ENCODE results near the gene MET. TPM values are rescaled to one million over a fixed set of nuclear protein-coding genes. Genes with fewer than 3 reads are reported as not detected.
"Not testable (repeated sequence)": the region's sequence is repeated elsewhere in the genome, so short reads cannot be mapped to it uniquely, and the experiment has no call there.

MET gene
- total and polyA plus RNA-seq, 4 donors, result 10.2 to 41.9 (median 25.4) TPM

GRCh38 chr7:116717137-116717536, 45.1 kb downstream of the MET start:
- TF ChIP-seq HNF4G (IDR thresholded peaks at IDR 0.05), result no peak
- TF ChIP-seq SP1 (IDR thresholded peaks at IDR 0.05), result no peak
- TF ChIP-seq REST (IDR thresholded peaks at IDR 0.05), result no peak
- no peak for TF ChIP-seq RAD21 (IDR thresholded peaks at IDR 0.05)
- TF ChIP-seq NR2F2 (IDR thresholded peaks at IDR 0.05), result no peak
- no peak overlapping the region for H3K4me3 ChIP-seq (ENCODE audit: low read depth in 1 of 3, low read length in 3 of 3)
- H3K27ac ChIP-seq (ENCODE audit: low read depth in 1 of 2, low read length in 2 of 2), result peak overlapping the region in 1 of 2 donors; percentile 57
- WGBS, result 32% methylated on average over 3 of the region's 3 CpGs
- H3K9me3 ChIP-seq (ENCODE audit: control insufficient read depth in 4 of 4, low read length in 3 of 4), result no peaks in the 10 kb centered on the region
- no peaks in the 10 kb centered on the region for H3K27me3 ChIP-seq (ENCODE audit: control insufficient read depth in 4 of 4, insufficient read depth in 4 of 4, low read length in 3 of 4)
- DNase-seq (ENCODE audit: low spot score), result no peak
- H3K36me3 ChIP-seq (ENCODE audit: control insufficient read depth in 4 of 4, insufficient read depth in 3 of 4, low read depth in 1 of 4, low read length in 3 of 4), result no peaks in the 10 kb centered on the region
- H3K9ac ChIP-seq (ENCODE audit: low read depth in 1 of 2, low read length in 2 of 2), result no peak overlapping the region
- H3K4me1 ChIP-seq (ENCODE audit: control insufficient read depth in 4 of 4, insufficient read depth in 4 of 4, low read length in 3 of 4), result peaks cover 0 to 6% (median under 1%) of the 10 kb centered on the region in 4 donors

- not testable (repeated sequence) for H3K36me3 ChIP-seq (ENCODE audit: control insufficient read depth in 4 of 4, insufficient read depth in 3 of 4, low read depth in 1 of 4, low read length in 3 of 4); H3K9me3 ChIP-seq (ENCODE audit: control insufficient read depth in 4 of 4, low read length in 3 of 4); H3K4me3 ChIP-seq (ENCODE audit: low read depth in 1 of 3, low read length in 3 of 3); H3K27me3 ChIP-seq (ENCODE audit: control insufficient read depth in 4 of 4, insufficient read depth in 4 of 4, low read length in 3 of 4); H3K27ac ChIP-seq (ENCODE audit: low read depth in 1 of 2, low read length in 2 of 2); H3K9ac ChIP-seq (ENCODE audit: low read depth in 1 of 2, low read length in 2 of 2); DNase-seq (ENCODE audit: low spot score)
- peaks cover 7 to 30% (median 25%) of the 10 kb centered on the region in 4 donors for H3K4me1 ChIP-seq (ENCODE audit: control insufficient read depth in 4 of 4, insufficient read depth in 4 of 4, low read length in 3 of 4)
- WGBS, result 92% methylated on average over 31 of the region's 31 CpGs
Observed at GRCh38 chr7:116723959-116724529, 52.0 kb downstream of the MET start.

GRCh38 chr7:116724560-116725231, 52.7 kb downstream of the MET start:
- Histone ChIP-seq H3K9me3 (ENCODE audit: control insufficient read depth in 4 of 4, low read length in 3 of 4) (no peaks in the 10 kb centered on the region), H3K36me3 (ENCODE audit: control insufficient read depth in 4 of 4, insufficient read depth in 3 of 4, low read depth in 1 of 4, low read length in 3 of 4) (no peaks in the 10 kb centered on the region), H3K9ac (ENCODE audit: low read depth in 1 of 2, low read length in 2 of 2) (no peak overlapping the region), H3K27ac (ENCODE audit: low read depth in 1 of 2, low read length in 2 of 2) (no peak overlapping the region), H3K4me1 (ENCODE audit: control insufficient read depth in 4 of 4, insufficient read depth in 4 of 4, low read length in 3 of 4) (peaks cover 7 to 30% (median 25%) of the 10 kb centered on the region in 4 donors), H3K4me3 (ENCODE audit: low read depth in 1 of 3, low read length in 3 of 3) (no peak overlapping the region), H3K27me3 (ENCODE audit: control insufficient read depth in 4 of 4, insufficient read depth in 4 of 4, low read length in 3 of 4) (no peaks in the 10 kb centered on the region)
- DNase-seq (ENCODE audit: low spot score), result no peak
- 52% methylated on average over 5 of the region's 5 CpGs for WGBS
- TF ChIP-seq FOXA2 (IDR thresholded peaks at IDR 0.05) (no peak), SP1 (IDR thresholded peaks at IDR 0.05) (no peak), TAF1 (conservative IDR thresholded peaks at IDR 0.05) (no peak), RXRA (IDR thresholded peaks at IDR 0.05) (no peak), YY1 (IDR thresholded peaks at IDR 0.05) (no peak), GABPA (IDR thresholded peaks at IDR 0.05 in 1 of 2, conservative IDR thresholded peaks at IDR 0.05 in 1 of 2) (no peak), EGR1 (IDR thresholded peaks at IDR 0.05; ENCODE audit: low read depth in 2 of 2) (no peak), MAX (IDR thresholded peaks at IDR 0.05) (no peak), FOXA1 (IDR thresholded peaks at IDR 0.05) (no peak), RAD21 (IDR thresholded peaks at IDR 0.05) (no peak), ATF3 (IDR thresholded peaks at IDR 0.05) (no peak), JUND (IDR thresholded peaks at IDR 0.05) (no peak)
